Ecto neural progenitor cell (in vitro differentiated cells): ENCODE data around the gene CIAO3.
"Not testable (repeated sequence)": the region's sequence is repeated elsewhere in the genome, so short reads cannot be mapped to it uniquely, and the experiment has no call there.

Experiments
- DNase-seq: peaks from one replicate; pipeline ENCODE4 v3.0.0-alpha.2; 2018; ENCODE audit warnings: low spot score

The CIAO3 gene

GRCh38 chr16:740764-741505 lies at the start of gene CIAO3:
Gene CIAO3 (minus strand): TSS chr16:740997. CDS start chr16:740985, 12 bp downstream.
- peak; percentile 96 for DNase-seq

DNA sequence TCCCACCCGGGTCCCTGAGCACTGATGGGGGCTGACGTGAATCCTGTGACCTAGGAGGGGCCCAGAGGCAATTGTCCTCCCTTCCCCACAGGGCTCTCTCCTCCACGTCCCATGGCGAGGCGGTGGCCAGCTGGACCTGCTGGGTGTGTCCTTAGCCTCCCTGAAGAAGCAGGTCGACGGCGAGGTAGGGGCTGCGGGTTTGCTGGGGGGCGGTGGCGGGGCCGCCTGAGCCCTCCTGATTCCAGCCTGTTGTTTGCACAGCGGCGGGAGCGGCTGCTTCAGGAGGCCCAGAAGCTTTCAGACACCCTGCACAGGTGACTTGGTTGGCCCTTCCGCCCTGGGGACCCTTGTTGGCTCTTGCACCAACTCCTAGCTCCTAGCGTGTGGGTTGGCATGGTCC lies 49.3 kb upstream of the CIAO3 start:
- DNase-seq, result no peak

- no peak for DNase-seq
These were observed 48.5 kb upstream of the CIAO3 start for GRCh38 chr16:789191-789850.

DNA sequence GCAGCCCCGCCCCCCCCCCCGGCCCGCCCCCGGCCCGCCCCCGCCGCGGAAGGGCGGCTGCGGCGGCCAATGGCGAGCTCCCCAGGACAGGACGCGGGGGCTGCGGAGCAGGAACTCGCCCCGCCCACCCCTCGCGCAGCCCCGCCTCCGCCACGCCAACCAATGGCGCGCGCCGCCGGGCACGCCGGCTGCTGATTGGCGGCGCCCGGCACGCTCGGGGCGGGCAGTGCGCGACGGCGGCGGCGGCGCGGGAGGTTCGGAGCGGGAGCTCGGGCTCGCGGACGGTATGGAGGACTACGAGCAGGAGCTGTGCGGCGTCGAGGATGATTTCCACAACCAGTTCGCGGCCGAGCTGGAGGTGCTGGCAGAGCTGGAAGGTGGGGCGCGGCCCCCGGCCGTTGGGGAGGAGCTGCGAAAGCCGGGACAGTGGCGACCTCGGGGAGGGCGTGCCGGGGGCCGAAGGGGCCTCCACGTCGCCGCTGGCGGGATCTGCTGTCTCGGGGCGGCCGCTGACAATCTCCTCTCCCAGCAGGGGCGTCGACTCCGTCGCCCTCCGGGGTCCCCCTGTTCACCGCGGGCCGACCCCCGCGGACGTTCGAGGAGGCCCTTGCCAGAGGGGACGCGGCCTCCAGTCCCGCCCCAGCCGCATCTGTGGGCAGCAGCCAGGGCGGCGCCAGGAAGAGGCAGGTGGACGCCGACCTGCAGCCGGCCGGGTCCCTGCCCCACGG lies 47.8 kb upstream of the CIAO3 start, which contains the start of gene CHTF18:
Gene CHTF18, plus strand, starts transcription at position 222 of the 728 bp plus-strand sequence. Its CDS starts 65 bp downstream, at position 287.
- DNase-seq, result peak; percentile 96

DNA sequence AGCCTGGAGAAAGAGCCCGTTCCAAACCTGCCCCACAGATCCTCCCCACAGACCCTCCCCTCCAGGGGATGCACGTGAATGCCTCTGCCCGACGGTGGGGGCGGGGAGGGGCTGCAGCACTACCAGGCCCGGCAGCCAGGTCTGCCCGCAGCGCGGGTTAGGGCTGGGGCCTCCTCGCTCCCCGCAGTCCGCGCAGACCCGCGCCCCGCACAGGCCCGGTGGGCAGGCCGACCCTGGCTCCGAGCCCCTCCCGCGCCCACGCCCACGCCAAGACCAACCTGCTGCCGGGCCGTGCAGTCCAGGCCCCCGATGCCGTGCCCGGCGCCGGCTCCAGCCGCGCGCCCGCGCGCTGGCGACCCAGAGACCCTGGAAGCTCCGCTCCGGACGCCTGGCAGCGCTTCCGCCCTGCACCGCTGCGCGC lies 47.2 kb upstream of the CIAO3 start, which contains the start of gene RPUSD1:
Gene RPUSD1, minus strand, starts transcription at position 404 of the 421 bp plus-strand sequence. CDS start 644 bp downstream, outside the sequence.
- no peak for DNase-seq

DNA sequence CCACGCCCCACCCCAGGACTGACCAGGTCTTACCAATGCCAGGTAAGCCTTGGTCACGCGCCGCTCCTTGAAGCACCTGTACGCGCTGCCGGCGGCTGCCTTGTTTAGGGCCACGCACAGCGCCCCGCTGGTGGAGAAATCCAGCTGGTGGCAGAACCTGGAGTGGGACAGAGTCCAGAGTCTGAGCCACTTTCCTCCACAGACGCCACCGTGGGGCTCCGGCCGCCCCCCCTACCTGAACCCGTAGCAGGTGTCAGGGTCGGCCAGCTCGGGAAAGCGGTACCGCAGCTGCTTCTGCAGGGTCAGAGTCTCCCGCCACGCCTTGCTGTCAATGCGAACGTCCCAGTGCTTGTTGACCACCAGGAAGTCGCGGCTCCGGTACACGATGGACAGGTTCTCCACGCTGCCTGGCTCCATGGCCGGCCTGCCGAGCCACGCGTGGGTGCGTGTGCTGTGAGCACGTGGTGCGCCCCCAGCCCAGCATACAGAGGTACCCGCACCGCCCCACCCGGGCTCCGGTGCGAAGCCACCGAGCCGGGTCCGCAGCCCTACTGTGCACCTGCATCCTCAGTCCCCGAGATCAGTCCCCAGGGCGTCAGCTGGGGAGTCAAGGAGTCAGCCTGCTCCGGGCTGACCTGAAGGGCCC lies 46.6 kb upstream of the CIAO3 start:
- DNase-seq, result no peak

GRCh38 chr16:785563-786535 lies 45.1 kb upstream of the CIAO3 start:
- peak; percentile 88 for DNase-seq

- no peak for DNase-seq
These were observed 43.6 kb upstream of the CIAO3 start for GRCh38 chr16:784431-784830.

GRCh38 chr16:783404-784161 lies 42.8 kb upstream of the CIAO3 start:
- no peak for DNase-seq

- DNase-seq, result no peak
These were observed 42.1 kb upstream of the CIAO3 start for GRCh38 chr16:782766-783403.

DNA sequence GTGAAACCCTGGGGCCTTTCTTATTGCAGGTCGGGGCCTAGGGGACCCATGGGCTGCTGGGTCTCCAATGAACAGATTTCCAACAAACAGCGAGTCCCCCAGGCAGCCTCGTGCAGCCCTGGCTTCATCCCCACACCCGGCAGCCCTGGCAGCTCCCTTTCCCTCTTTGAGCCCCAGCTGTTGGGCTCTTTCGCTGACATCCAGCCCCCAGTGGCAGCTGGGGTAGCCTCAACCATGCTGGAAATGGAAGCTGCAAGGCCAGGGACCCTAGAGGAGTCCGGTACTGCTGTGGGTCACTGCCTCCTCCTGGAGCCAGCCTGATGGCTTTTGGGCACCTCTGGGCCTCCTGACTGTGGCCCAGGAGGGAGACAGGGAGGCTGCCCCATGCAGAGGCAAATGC lies 41.5 kb upstream of the CIAO3 start:
- DNase-seq, result no peak

DNA sequence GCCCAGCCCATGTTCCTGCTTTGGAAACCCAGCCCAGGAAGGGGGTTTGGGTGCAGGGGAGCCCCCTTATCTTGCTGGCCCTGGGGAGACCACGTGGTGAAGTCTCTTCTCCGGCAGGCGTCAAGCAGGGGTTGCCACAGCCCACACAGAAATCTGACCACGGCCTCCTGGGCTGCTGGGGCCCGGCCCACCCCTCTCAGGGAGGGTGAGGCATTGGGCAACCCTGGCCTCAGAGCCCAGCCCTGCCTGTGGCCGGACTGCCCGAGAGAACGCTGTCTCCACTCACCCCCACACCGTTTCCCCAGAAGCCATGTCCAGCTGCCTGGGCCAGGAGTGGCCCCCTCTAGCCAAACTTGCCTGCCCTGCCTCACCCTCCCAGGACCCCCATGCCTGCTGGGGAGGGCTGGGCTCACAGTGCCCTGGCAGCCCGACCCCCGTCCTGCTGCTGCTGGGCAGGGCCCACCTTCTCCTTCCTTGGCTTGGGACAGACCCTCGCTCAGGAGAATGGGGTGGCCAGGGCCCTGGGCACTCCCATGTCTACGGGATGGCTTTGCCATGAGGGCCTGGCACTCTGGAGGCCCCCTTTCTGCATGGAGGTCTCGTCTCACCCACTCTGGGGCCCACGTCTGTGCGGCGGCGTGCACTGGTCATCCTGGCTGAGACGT lies 40.7 kb upstream of the CIAO3 start:
- DNase-seq, result no peak

DNA sequence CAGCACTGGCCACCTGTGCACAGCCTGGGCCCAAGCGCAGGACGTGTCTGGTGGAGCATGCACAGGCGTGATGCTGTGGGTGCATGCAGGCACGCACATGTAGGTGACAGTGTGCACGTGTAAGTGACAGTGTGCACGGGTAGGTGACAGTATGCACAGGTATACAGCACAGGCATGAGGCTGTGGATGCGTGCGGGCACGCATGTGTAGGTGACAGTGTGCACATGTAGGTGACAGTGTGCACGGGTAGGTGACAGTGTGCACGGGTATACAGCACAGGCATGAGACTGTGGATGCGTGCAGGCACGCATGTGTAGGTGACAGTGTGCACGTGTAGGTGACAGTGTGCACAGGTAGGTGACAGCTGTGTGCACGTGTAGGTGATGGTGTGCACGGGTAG lies 39.5 kb upstream of the CIAO3 start:
- DNase-seq, result no peak

- DNase-seq, result no peak
These were observed 38.8 kb upstream of the CIAO3 start for GRCh38 chr16:779561-779960.

DNA sequence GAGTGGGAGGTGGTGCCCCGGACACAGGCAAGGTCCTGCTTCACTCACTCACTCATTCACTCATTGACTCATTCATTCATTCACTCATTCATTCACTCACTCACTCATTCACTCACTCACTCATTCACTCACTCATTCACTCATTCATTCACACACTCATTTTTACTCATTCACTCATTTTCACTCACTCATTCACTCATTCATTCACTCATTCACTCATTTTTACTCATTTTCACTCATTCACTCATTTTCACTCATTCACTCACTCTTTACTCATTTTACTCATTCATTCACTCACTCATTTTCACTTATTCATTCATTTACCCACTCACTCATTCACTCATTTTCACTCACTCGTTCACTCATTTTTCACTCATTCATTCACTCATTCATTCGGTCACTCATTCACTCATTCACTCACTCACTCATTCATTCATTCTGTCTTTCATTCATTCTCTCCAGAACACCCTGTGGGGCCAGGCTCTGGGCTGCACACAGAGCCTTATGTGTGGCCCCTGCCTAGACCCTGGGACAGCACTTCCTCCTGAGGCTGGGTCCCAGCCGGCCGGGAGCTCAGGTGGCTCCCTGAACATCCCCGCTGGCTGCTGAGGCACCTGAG lies 38.2 kb upstream of the CIAO3 start:
- no peak for DNase-seq

DNA sequence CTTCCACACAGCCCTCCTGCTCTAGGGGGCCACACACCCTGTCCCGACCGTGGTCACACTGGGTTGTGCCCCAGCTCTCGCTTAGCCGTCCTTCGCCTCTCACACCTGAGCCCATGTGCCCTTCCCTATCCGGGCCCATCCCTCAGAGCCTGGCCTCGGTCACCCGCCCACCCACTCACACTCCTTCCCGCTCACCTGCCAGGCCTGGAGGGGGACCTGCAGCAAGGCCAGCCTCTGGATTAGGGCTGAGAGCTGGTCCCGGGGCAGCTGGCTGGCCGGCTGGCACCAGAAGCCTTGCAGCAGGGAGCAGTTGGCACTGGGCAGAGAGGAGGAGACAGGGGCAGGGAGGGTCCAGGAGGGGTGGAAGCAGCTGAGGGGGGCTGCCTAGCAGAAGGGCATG lies 37.6 kb upstream of the CIAO3 start:
- DNase-seq, result no peak

DNA sequence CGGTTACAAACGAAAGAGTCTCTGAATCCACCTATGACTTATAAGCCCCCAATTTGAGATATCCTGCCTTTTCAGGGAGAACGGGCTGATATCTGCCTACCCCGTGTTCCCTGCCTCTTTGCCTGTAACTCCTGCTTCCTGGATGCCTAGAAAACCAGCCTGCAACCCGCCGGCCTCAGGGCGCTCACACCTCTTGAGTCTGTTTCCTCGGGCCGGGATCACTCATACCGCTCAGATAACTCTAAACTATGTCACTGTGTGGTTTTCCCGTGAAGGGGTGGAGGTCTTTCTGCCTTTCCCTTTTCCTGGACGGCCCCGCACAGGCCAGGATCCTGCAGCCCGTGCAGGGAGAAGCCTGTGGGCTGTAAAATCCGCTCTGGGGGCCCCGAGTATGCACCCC lies 37.0 kb upstream of the CIAO3 start:
- no peak for DNase-seq

DNA sequence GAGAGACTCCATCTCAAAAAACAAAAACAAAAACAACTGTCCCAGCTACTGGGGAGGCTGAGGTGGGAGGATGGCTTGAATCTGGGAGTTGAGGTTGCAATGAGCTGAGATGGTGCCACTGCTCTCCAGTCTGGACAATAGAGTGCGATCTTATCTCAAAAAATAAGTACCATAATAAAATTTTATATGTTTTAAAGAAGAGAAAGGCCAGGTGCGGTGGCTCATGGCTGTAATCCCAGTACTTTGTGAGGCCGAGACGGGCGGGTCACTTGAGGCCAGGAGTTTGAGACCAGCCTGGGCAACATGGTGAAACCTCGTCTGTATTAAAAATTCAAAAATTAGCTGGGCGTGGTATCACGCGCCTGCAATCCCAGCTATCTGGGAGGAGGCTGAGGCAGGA lies 36.0 kb upstream of the CIAO3 start:
- DNase-seq, result no peak

DNA sequence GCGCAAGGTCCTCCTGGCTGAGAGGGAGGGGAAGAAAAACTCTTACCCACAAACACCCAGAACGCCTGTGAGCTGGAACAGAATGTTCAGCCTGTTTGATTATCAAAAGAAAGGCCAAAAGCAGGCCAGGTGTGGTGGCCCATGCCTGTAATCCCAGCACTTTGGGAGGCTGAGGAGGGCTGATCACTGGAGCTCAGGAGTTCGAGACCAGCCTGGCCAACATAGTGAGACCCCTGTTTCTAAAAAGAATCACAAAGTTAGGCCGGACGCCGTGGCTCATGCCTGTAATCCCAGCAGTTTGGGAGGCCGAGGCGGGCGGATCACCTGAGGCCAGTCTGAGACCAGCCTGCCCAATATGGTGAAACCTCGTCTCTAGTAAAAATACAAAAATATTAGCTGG lies 35.5 kb upstream of the CIAO3 start:
- not testable (repeated sequence) for DNase-seq
